HepG2 (cell line): ENCODE data around the gene EXOC7. TPM values are rescaled to one million over a fixed set of nuclear protein-coding genes. Genes with fewer than 3 reads are reported as not detected.

Experiments
- ARHGAP35 ChIP-seq: sonication (generic); formaldehyde crosslinking; IDR thresholded peaks from 2 replicates; pipeline ENCODE4 v1.9.0; 2022; ENCODE audit warnings: mild to moderate bottlenecking, inconsistent platforms, moderate library complexity, missing genetic modification reagents, borderline replicate concordance
- CSRNP1 ChIP-seq: sonication (generic); formaldehyde crosslinking; IDR thresholded peaks from 2 replicates; pipeline ENCODE4 v1.8.1; 2023; ENCODE audit warnings: mild to moderate bottlenecking, missing genetic modification reagents
- DDIT3 ChIP-seq: sonication (generic); formaldehyde crosslinking; IDR thresholded peaks from 2 replicates; pipeline ENCODE4 v1.4.0; 2020; ENCODE audit warnings: mild to moderate bottlenecking, missing genetic modification reagents
- KDM1A ChIP-seq: IDR thresholded peaks from 2 replicates; pipeline ENCODE4 v1.6.1; 2016; ENCODE audit warnings: missing compliant biosample characterization
- KDM5A ChIP-seq: fragments of 200-600 bp; sonication (generic); IDR thresholded peaks from 2 replicates; pipeline ENCODE4 v1.7.0; 2018; ENCODE audit warnings: antibody characterized with exemption, mild to moderate bottlenecking, low read length, borderline replicate concordance
- NFIB ChIP-seq: sonication (generic); formaldehyde crosslinking; IDR thresholded peaks from 2 replicates; pipeline ENCODE4 v1.9.0; 2021; ENCODE audit warnings: missing genetic modification reagents, mild to moderate bottlenecking, borderline replicate concordance
- POLR2G ChIP-seq: fragments of 200-400 bp; formaldehyde crosslinking; IDR thresholded peaks from 2 replicates; pipeline ENCODE4 v1.6.1; 2018; ENCODE audit warnings: mild to moderate bottlenecking, low read depth, low read length, moderate library complexity
- PRDM10 ChIP-seq: sonication (generic); formaldehyde crosslinking; IDR thresholded peaks from 2 replicates; pipeline ENCODE4 v1.4.0; 2020; ENCODE audit warnings: low read depth, missing genetic modification reagents
- RXRB ChIP-seq: IDR thresholded peaks from 2 replicates; pipeline ENCODE4 v1.6.1; 2016; ENCODE audit warnings: borderline replicate concordance, missing genetic modification reagents, missing compliant biosample characterization
- SAFB2 ChIP-seq: sonication (generic); formaldehyde crosslinking; IDR thresholded peaks from 2 replicates; pipeline ENCODE4 v1.5.1; 2020; ENCODE audit warnings: missing genetic modification reagents, low read depth, mild to moderate bottlenecking, borderline replicate concordance
- ZFP1 ChIP-seq: IDR thresholded peaks from 2 replicates; pipeline ENCODE4 v1.6.1; 2016
- ZNF136 ChIP-seq: sonication (generic); formaldehyde crosslinking; IDR thresholded peaks from 2 replicates; pipeline ENCODE4 v1.8.1; 2022; ENCODE audit warnings: low read depth, mild to moderate bottlenecking, moderate library complexity, missing genetic modification reagents
- ZNF232 ChIP-seq: sonication (generic); formaldehyde crosslinking; IDR thresholded peaks from 2 replicates; pipeline ENCODE4 v1.4.0; 2020; ENCODE audit warnings: missing genetic modification reagents, borderline replicate concordance
- ZNF280D ChIP-seq: sonication (generic); formaldehyde crosslinking; IDR thresholded peaks from 2 replicates; pipeline ENCODE4 v1.5.1; 2020; ENCODE audit warnings: mild to moderate bottlenecking, missing genetic modification reagents
- ZNF512B ChIP-seq: sonication (generic); formaldehyde crosslinking; IDR thresholded peaks from 2 replicates; pipeline ENCODE4 v1.5.1; 2020; ENCODE audit warnings: missing genetic modification reagents, mild to moderate bottlenecking, borderline replicate concordance
- ZNF543 ChIP-seq: sonication (generic); formaldehyde crosslinking; IDR thresholded peaks from 2 replicates; pipeline ENCODE4 v1.4.0; 2020; ENCODE audit warnings: mild to moderate bottlenecking, missing genetic modification reagents
- polyA plus RNA-seq, 8 experiments: library from polyadenylated mRNA; depleted of rRNA in 3 of 8; stranded (reverse) in 7 of 8; unstranded in 1 of 8; fragments of >200 nt; fragmentation: Illumina TruSeq in 4 of 8; extraction: Trizol in 4 of 8; gene quantifications; 2 replicates each; pipeline versions ENCODE4 v1.2.1 to v1.2.3, GENCODE V29; 2011 to 2016; ENCODE audit warnings: low read depth in 4 of 8, missing spikeins in 1 of 8, mixed read lengths in 1 of 8; ENCODE audit not compliant: insufficient read depth in 1 of 8
- total RNA-seq, 5 experiments: library from RNA; depleted of rRNA; stranded (reverse); fragments of >200 nt; fragmentation: Illumina TruSeq; extraction: Trizol; gene quantifications; 2 replicates each; pipeline ENCODE4 v1.2.3, GENCODE V29; 2016; ENCODE audit warnings: low read depth in 1 of 5

EXOC7 gene
- total and polyA plus RNA-seq, 2 of the 13 experiments (the other 11 are each of a cell fraction or from before 2014, with no cell fraction given), result 86.9 to 116 TPM

- peak; percentile 41; the same call in 1 of the 2 replicates for TF ChIP-seq RXRB (CRISPR knock-in tag)
- TF ChIP-seq SAFB2 (CRISPR knock-in tag), result peak; percentile 53; the same call in 1 of the 2 replicates
- TF ChIP-seq ZFP1, result 0 out of 2 replicates have a peak, but pooled peaks have one; percentile 32
- no peak for TF ChIP-seq ZNF512B (CRISPR knock-in tag)
- no peak for TF ChIP-seq ZNF136 (CRISPR knock-in tag)
- 0 out of 2 replicates have a peak, but pooled peaks have one; percentile 79 for TF ChIP-seq NFIB (CRISPR knock-in tag)
- no peak; the same call in 1 of the 2 replicates for TF ChIP-seq ARHGAP35 (CRISPR knock-in tag)
- no peak for TF ChIP-seq POLR2G
- TF ChIP-seq DDIT3 (CRISPR knock-in tag), result no peak
- no peak for TF ChIP-seq KDM1A
- 0 out of 2 replicates have a peak, but pooled peaks have one; percentile 21 for TF ChIP-seq ZNF543 (CRISPR knock-in tag)
- peak; percentile 71; the same call in 1 of the 2 replicates for TF ChIP-seq ZNF232 (CRISPR knock-in tag)
- no peak for TF ChIP-seq PRDM10 (CRISPR knock-in tag)
- TF ChIP-seq ZNF280D (CRISPR knock-in tag), result no peak
- no peak for TF ChIP-seq CSRNP1
- no peak for TF ChIP-seq KDM5A
These were observed 71.4 kb downstream of the EXOC7 start (continued) for GRCh38 chr17:76032073-76032779.
